ENCODE data around the gene FOSB.

DNA sequence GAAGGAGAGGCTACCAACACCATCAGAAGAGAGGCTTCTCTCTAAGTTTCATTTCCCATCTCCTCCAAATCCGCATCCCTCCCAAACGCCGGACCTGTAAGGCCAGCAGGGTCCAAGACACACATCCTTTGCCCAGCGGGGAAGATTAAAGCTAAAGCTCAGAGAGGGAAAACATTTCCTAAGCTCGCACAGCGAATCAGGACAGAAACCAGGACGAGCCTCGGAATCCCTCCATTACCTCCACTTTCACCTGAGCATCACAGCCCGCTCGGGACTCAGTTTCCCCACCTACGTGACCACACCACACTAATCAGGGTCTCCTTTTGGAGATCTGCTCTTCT is 711 bp upstream of the FOSB start:
- TF ChIP-seq EP300 (IDR thresholded peaks at IDR 0.05) (no peak), POLR2AphosphoS5 (IDR thresholded peaks at IDR 0.05) (no peak)
- TF ChIP-seq, protein P1, sequence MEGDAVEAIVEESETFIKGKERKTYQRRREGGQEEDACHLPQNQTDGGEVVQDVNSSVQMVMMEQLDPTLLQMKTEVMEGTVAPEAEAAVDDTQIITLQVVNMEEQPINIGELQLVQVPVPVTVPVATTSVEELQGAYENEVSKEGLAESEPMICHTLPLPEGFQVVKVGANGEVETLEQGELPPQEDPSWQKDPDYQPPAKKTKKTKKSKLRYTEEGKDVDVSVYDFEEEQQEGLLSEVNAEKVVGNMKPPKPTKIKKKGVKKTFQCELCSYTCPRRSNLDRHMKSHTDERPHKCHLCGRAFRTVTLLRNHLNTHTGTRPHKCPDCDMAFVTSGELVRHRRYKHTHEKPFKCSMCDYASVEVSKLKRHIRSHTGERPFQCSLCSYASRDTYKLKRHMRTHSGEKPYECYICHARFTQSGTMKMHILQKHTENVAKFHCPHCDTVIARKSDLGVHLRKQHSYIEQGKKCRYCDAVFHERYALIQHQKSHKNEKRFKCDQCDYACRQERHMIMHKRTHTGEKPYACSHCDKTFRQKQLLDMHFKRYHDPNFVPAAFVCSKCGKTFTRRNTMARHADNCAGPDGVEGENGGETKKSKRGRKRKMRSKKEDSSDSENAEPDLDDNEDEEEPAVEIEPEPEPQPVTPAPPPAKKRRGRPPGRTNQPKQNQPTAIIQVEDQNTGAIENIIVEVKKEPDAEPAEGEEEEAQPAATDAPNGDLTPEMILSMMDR (IDR thresholded peaks at IDR 0.05): no peak
